ENCODE data around the gene UBE2N. TPM values are rescaled to one million over a fixed set of nuclear protein-coding genes. Genes with fewer than 3 reads are reported as not detected.

Gene UBE2N
- total and polyA plus RNA-seq, 2 donors (not counting 3 experiments of a cell fraction or from before 2014, with no cell fraction given), result 59.2 to 125 TPM

DNA sequence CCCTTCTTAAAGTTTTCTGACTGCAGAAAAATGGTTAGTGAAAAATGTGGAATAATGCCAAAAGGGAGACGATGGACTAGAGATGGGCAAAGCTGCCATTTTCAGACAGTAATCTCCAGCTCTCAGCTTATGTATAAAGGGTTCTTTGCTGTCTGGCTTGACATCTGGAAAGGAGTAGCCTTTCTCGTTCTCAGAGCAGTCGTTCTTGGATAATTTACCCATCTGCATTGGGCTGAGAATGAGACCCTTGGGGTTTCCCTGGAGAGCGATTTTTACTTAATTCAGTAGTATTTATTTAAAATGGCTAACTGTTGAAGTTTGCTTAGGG, 62.8 kb downstream of the UBE2N start:
- peaks cover 5% of the 10 kb centered on the region for H4K20me1 ChIP-seq (replicated peaks; ENCODE audit: control insufficient read depth, extremely low read depth, insufficient read depth, low read length)
- H3K79me2 ChIP-seq (ENCODE audit: control insufficient read depth, insufficient read depth, low read length), result peaks cover 58% of the 10 kb centered on the region
- no peaks in the 10 kb centered on the region for H3K27me3 ChIP-seq (ENCODE audit: control insufficient read depth in 2 of 2, insufficient read depth in 2 of 2, low read length in 2 of 2)
- intact Hi-C loops (cut with micrococcal nuclease), result loop anchor here (5.0 to 10.0 kb wide), 3 partner anchors 154 to 377 kb away; no protein-coding TSS in a partner anchor
- CTCF ChIA-PET, result interaction anchor here (3.8 to 6.8 kb wide), 2 partner anchors 41 to 391 kb away, joined by 18 to 87 read pairs; no protein-coding TSS in a partner anchor
- no TSS peak for BruUV-seq (replicated peaks)
- H3K4me3 ChIP-seq (replicated peaks in 1 of 3; ENCODE audit: insufficient read depth in 1 of 3, low read depth in 1 of 3, low read length in 3 of 3), result peak overlapping the region; percentile 71 to 99 (median 95)
- peaks cover 31% of the 10 kb centered on the region for H3K4me1 ChIP-seq (ENCODE audit: control insufficient read depth, extremely low read depth, insufficient read depth, low read length)
- no peak for TF ChIP-seq GATA2 (IDR thresholded peaks at IDR 0.05; ENCODE audit: insufficient read depth, insufficient read length, low read depth, low read length)
- TF ChIP-seq EZH2 (IDR thresholded peaks at IDR 0.05; ENCODE audit: borderline replicate concordance, low read depth, low read length, severe bottlenecking), result no peak
- TF ChIP-seq POLR2A (IDR thresholded peaks at IDR 0.05; ENCODE audit: low read depth, low read length), result no peak
- no peak for TF ChIP-seq MAX (IDR thresholded peaks at IDR 0.05; ENCODE audit: insufficient read depth, insufficient read length)
- TF ChIP-seq FOS (IDR thresholded peaks at IDR 0.05; ENCODE audit: borderline replicate concordance, insufficient read depth, low read length), result no peak
- no peak for TF ChIP-seq CTCF (IDR thresholded peaks at IDR 0.05; ENCODE audit: extremely low read depth in 1 of 2, insufficient read depth in 1 of 2, low read depth in 1 of 2, low read length in 2 of 2)
- TF ChIP-seq MYC (IDR thresholded peaks at IDR 0.05; ENCODE audit: low read depth, low read length), result no peak
- TF ChIP-seq JUN (IDR thresholded peaks at IDR 0.05; ENCODE audit: borderline replicate concordance, insufficient read depth, insufficient read length, low read depth), result no peak
- no peak for TF ChIP-seq POLR2AphosphoS5 (IDR thresholded peaks at IDR 0.05; ENCODE audit: insufficient read depth, low read depth, low read length)
- POLR2A ChIA-PET, result no interaction called here
- no peak overlapping the region for H2AFZ ChIP-seq (ENCODE audit: low read depth, low read length)
- H3K9me1 ChIP-seq (replicated peaks; ENCODE audit: control insufficient read depth, extremely low read depth, insufficient read depth, low read length), result no peaks in the 10 kb centered on the region
- peak overlapping the region; percentile 96 for H3K9ac ChIP-seq (replicated peaks; ENCODE audit: extremely low read depth, insufficient read depth, low read length)
- H3K9me3 ChIP-seq (replicated peaks; ENCODE audit: control insufficient read depth, insufficient read depth, low read length), result no peaks in the 10 kb centered on the region
- H3K4me2 ChIP-seq (ENCODE audit: insufficient read depth, low read length), result peak overlapping the region; percentile 91
- dilution Hi-C loops (cut with MboI; ENCODE audit: extremely low pct_ligation_motif_present, low sequenced_read_pairs), result loop anchor here (25.0 kb wide), 1 partner anchor 367 kb away; no protein-coding TSS in a partner anchor
- H3K27ac ChIP-seq (ENCODE audit: insufficient read depth, low read depth, low read length), result peak overlapping the region; percentile 79
- no peak for FAIRE-seq
- DNase-seq (ENCODE audit: low read depth, low spot score), result no peak
- peaks cover 4 to 7% of the 10 kb centered on the region in 2 experiments for H3K36me3 ChIP-seq (ENCODE audit: control insufficient read depth in 2 of 2, extremely low read depth in 1 of 2, insufficient read depth in 2 of 2, low read length in 2 of 2)

All from endothelial cell of umbilical vein (primary cell).